LNCAP (cell line): Measurements from ENCODE around the gene HOMER1.

Source experiments
- TF ChIP-seq, protein P1 (sequence below): fragments of 450-650 bp; IDR thresholded peaks from 2 replicates; pipeline ENCODE4 v1.5.1; 2017; ENCODE audit warnings: mild to moderate bottlenecking

The HOMER1 gene

GRCh38 chr5:79529110-79529509, 15.2 kb upstream of the HOMER1 start:
- TF ChIP-seq, protein P1, sequence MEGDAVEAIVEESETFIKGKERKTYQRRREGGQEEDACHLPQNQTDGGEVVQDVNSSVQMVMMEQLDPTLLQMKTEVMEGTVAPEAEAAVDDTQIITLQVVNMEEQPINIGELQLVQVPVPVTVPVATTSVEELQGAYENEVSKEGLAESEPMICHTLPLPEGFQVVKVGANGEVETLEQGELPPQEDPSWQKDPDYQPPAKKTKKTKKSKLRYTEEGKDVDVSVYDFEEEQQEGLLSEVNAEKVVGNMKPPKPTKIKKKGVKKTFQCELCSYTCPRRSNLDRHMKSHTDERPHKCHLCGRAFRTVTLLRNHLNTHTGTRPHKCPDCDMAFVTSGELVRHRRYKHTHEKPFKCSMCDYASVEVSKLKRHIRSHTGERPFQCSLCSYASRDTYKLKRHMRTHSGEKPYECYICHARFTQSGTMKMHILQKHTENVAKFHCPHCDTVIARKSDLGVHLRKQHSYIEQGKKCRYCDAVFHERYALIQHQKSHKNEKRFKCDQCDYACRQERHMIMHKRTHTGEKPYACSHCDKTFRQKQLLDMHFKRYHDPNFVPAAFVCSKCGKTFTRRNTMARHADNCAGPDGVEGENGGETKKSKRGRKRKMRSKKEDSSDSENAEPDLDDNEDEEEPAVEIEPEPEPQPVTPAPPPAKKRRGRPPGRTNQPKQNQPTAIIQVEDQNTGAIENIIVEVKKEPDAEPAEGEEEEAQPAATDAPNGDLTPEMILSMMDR = no peak

DNA sequence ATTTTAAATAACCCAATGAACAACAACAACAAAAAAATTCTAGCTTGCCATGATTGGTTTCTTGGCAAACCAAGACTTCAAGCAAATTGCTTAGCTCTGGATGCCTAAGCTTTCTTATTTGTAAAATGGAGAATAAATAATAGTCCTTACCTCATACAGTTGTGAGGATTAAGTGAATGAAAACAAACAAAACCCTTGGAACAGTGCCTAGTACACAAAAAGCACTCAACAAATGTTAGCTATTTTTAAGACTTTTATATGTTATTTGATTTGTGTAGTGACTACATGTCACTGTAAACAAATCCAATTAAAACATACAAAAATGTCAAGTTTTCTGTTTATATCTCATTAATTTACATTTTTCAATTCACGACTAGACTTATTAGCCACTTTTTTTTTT, 13.5 kb upstream of the HOMER1 start:
- TF ChIP-seq, protein P1 = no peak

DNA sequence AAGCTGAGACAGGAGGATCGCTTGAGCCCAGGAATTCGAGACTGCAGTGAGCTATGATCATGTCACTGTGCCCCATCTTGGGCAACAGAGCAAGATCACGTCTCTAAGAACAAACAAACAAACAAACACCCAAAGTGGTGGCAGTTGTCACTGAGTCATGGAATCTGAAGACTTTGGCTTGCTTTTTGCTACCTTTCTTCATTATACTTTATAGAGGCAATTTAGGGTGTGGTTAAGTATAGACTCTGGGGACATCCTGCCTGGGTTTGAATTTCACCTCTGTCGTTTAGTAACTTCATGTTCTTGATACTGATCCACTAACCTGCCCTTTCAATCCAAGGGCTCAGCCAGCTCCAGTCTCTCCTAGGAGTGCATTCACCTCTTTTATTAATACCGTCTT, 13.0 kb upstream of the HOMER1 start:
- TF ChIP-seq, protein P1 = no peak

- TF ChIP-seq, protein P1 = no peak
These were observed 12.6 kb upstream of the HOMER1 start for GRCh38 chr5:79526493-79526892.

GRCh38 chr5:79521156-79521555, 7.2 kb upstream of the HOMER1 start:
- TF ChIP-seq, protein P1 = no peak

DNA sequence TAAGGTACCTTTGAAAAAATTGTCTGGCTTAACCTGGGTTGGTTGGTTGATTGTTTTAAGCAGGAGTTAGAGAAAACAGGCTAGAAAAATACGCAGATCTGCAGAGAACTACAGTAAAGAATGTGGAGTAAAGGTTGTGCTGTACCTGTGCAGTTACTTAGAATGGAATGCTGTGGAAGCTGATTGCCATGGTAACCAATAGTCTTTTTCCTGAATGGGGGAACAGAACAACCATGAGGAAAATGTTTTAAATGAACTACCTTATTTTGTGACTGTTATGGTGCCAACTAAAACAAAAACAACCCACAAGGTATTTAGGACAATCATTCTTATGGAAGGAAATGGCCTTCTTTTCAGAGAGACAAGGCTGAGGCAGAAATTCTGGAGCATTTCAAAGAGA, 4.8 kb upstream of the HOMER1 start:
- TF ChIP-seq, protein P1 = no peak

DNA sequence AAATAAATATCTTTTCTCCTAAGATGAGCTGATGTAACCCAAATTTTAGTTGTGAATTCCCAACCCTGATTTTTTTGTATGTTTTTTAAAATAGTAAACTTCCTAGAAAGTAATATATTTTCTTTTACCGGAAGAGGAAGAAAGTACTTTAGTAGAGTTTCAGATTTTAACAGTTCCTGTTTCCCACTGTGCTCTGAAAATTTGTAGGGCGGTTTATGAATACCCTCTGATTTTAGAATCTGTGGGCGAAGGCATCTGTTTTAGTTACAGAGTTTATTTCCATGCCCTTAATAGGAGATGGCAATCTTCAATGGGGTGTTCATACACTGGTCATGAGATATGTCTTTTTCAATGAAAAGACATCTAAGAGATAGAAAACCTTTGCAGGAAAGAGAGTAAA, 3.7 kb upstream of the HOMER1 start:
- TF ChIP-seq, protein P1 = no peak

- TF ChIP-seq, protein P1 = no peak
These were observed 3.1 kb upstream of the HOMER1 start for GRCh38 chr5:79516986-79517385.
